HUES48 (cell line): ENCODE measurements around the gene USP1.

Source experiments
- H3K27ac ChIP-seq: one replicate; pipeline ENCODE4 v1.7.0; 2013; ENCODE audit warnings: low read depth, low read length, inconsistent platforms
- H3K27me3 ChIP-seq: 2 replicates; pipeline ENCODE4 v1.6.1; 2013; ENCODE audit warnings: mild to moderate bottlenecking, low read length; ENCODE audit not compliant: control insufficient read depth, insufficient read depth
- H3K36me3 ChIP-seq: 2 replicates; pipeline ENCODE4 v1.6.1; 2013; ENCODE audit warnings: low read length; ENCODE audit not compliant: control insufficient read depth, insufficient read depth
- H3K4me1 ChIP-seq: 2 replicates; pipeline ENCODE4 v1.6.1; 2013; ENCODE audit warnings: mild to moderate bottlenecking, low read length; ENCODE audit not compliant: control insufficient read depth, insufficient read depth
- H3K4me3 ChIP-seq: 2 replicates; pipeline ENCODE4 v1.5.1; 2013; ENCODE audit warnings: mild to moderate bottlenecking, low read depth, low read length
- H3K9ac ChIP-seq: 2 replicates; pipeline ENCODE4 v1.6.1; 2013; ENCODE audit warnings: mild to moderate bottlenecking, low read depth, low read length, moderate library complexity
- H3K9me3 ChIP-seq: 2 replicates; pipeline ENCODE4 v1.6.1; 2013; ENCODE audit warnings: low read length; ENCODE audit not compliant: control insufficient read depth, insufficient read depth

Gene USP1

GRCh38 chr1:62492521-62492920, 55.7 kb downstream of the USP1 start:
- Histone ChIP-seq H3K9me3 (no peaks in the 10 kb centered on the region), H3K36me3 (peaks cover 11% of the 10 kb centered on the region; the same call in 1 of the 2 replicates), H3K4me3 (no peak overlapping the region), H3K27ac (no peak overlapping the region), H3K4me1 (peaks cover 14% of the 10 kb centered on the region; the same call in 1 of the 2 replicates), H3K27me3 (no peaks in the 10 kb centered on the region), H3K9ac (no peak overlapping the region)

- no peak overlapping the region for H3K4me3 ChIP-seq
- peaks cover 9% of the 10 kb centered on the region; the same call in 1 of the 2 replicates for H3K4me1 ChIP-seq
- no peak overlapping the region for H3K27ac ChIP-seq
- no peaks in the 10 kb centered on the region for H3K27me3 ChIP-seq
- H3K9me3 ChIP-seq, result no peaks in the 10 kb centered on the region
- H3K36me3 ChIP-seq, result peaks cover 11% of the 10 kb centered on the region; the same call in 1 of the 2 replicates
- no peak overlapping the region for H3K9ac ChIP-seq
Measured at GRCh38 chr1:62493656-62494055, 56.8 kb downstream of the USP1 start.

GRCh38 chr1:62494137-62494536, 57.3 kb downstream of the USP1 start:
- no peak overlapping the region for H3K9ac ChIP-seq
- peaks cover 11% of the 10 kb centered on the region; the same call in 1 of the 2 replicates for H3K36me3 ChIP-seq
- no peak overlapping the region for H3K4me3 ChIP-seq
- H3K4me1 ChIP-seq, result peaks cover 9% of the 10 kb centered on the region; the same call in 1 of the 2 replicates
- no peaks in the 10 kb centered on the region for H3K27me3 ChIP-seq
- H3K9me3 ChIP-seq, result no peaks in the 10 kb centered on the region
- peak overlapping the region; percentile 7 for H3K27ac ChIP-seq

- Histone ChIP-seq H3K9me3 (no peaks in the 10 kb centered on the region), H3K36me3 (peaks cover 7% of the 10 kb centered on the region), H3K4me1 (no peaks in the 10 kb centered on the region), H3K9ac (no peak overlapping the region), H3K27ac (no peak overlapping the region), H3K27me3 (no peaks in the 10 kb centered on the region), H3K4me3 (no peak overlapping the region)
Measured at GRCh38 chr1:62500210-62500609, 63.4 kb downstream of the USP1 start.
